Coronary artery (tissue), 2 donors: ENCODE measurements around the gene KLRB1.
"Not testable (repeated sequence)": the region's sequence is repeated elsewhere in the genome, so short reads cannot be mapped to it uniquely, and the experiment has no call there.

Source experiments
- DNase-seq: peaks from one replicate; pipeline ENCODE4 v3.0.0-alpha.2; 2017; ENCODE audit warnings: low spot score
- H3K27ac ChIP-seq, 2 donors: fragments of 200-600 bp; sonication (generic); one replicate each; pipeline ENCODE4 v1.5.1; 2016 to 2019
- H3K4me3 ChIP-seq: fragments of 200-600 bp; sonication (generic); 2 replicates; pipeline ENCODE4 v1.5.1; 2016; ENCODE audit warnings: mild to moderate bottlenecking, moderate library complexity
- TF ChIP-seq, protein P1 (sequence below): fragments of 200-600 bp; sonication (generic); IDR thresholded peaks from one replicate; pipeline ENCODE4 v1.5.1; 2019; ENCODE audit warnings: antibody characterized with exemption

Gene KLRB1

DNA sequence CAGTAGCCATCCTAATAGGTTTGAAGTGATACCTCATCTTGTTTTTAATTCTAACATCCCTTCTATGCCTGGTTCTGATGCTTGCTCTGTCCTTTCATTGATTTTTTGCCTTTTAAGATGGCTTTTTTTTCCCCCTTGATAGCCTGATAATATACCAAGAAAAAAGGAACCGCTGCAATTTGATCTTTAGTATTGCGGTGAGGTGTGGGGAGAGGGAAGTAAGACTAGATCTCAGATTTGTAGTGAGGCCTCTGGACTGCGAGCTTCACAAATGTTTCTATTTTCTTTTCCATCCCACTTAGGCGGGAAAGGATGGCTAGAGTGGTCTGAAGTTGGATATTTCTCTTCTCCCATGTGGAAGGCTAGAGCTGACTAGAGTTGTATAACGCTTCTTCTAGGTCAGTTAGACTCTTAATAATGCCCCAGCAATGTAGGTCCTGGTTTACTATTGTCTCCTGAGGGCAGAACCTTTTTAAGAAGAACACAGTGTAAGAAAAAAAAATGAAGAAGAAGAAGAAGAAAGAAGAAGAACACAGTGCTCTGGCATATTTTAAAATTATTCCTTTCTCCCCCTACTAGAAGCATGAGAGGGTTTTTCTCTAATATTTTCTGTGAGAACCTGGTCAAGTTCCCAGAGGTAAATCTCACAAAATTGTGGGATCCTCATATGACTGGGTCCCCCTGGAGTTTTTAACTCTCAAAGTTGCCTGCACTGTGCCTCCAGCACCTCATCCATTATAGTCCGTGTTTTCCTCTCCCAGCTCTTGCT is 11.9 kb upstream of the KLRB1 start:
- Histone ChIP-seq H3K27ac (no peak overlapping the region), H3K4me3 (no peak overlapping the region)
- TF ChIP-seq, protein P1, sequence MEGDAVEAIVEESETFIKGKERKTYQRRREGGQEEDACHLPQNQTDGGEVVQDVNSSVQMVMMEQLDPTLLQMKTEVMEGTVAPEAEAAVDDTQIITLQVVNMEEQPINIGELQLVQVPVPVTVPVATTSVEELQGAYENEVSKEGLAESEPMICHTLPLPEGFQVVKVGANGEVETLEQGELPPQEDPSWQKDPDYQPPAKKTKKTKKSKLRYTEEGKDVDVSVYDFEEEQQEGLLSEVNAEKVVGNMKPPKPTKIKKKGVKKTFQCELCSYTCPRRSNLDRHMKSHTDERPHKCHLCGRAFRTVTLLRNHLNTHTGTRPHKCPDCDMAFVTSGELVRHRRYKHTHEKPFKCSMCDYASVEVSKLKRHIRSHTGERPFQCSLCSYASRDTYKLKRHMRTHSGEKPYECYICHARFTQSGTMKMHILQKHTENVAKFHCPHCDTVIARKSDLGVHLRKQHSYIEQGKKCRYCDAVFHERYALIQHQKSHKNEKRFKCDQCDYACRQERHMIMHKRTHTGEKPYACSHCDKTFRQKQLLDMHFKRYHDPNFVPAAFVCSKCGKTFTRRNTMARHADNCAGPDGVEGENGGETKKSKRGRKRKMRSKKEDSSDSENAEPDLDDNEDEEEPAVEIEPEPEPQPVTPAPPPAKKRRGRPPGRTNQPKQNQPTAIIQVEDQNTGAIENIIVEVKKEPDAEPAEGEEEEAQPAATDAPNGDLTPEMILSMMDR = no peak
- DNase-seq = no peak

DNA sequence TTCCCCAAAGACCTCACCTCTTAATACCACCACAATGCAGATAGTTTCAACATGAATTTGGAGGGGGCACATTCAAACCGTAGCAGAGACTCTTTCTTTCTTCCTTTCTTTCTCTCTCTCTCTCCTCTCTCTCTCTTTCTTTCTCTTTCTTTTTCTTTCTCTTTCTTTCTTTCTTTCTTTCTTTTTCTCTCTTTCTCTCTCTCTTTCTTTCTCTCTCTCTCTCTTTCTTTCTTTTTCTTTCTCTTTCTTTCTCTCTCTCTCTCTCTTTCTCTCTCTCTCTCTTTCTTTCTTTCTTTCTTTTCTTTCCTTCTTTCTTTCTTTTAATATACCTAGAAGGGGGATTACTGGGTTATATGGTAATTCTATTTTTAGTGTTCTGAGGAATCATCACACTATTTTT is 11.2 kb upstream of the KLRB1 start:
- not testable (repeated sequence) for DNase-seq, H3K4me3 ChIP-seq, H3K27ac ChIP-seq

DNA sequence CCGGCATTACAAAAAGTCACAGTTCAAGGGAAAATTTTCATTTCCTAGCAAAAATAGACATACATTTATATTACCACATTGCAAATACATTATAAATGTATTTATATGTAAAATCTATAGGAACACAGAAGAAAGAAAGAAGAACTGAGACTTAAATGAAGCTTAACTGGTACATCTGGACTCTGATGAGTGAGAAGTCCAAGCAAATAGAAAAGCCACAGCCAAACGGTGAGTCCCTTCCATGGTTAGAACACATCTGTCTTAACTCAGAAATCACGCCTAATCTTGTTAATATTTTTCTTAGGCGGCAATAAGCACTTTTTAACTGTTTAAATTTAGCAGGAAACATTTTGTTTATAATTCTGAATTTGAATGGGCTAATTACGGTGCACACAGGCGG is 9.4 kb upstream of the KLRB1 start:
- Histone ChIP-seq H3K27ac (no peak overlapping the region), H3K4me3 (no peak overlapping the region)
- TF ChIP-seq, protein P1 = no peak
- no peak for DNase-seq

DNA sequence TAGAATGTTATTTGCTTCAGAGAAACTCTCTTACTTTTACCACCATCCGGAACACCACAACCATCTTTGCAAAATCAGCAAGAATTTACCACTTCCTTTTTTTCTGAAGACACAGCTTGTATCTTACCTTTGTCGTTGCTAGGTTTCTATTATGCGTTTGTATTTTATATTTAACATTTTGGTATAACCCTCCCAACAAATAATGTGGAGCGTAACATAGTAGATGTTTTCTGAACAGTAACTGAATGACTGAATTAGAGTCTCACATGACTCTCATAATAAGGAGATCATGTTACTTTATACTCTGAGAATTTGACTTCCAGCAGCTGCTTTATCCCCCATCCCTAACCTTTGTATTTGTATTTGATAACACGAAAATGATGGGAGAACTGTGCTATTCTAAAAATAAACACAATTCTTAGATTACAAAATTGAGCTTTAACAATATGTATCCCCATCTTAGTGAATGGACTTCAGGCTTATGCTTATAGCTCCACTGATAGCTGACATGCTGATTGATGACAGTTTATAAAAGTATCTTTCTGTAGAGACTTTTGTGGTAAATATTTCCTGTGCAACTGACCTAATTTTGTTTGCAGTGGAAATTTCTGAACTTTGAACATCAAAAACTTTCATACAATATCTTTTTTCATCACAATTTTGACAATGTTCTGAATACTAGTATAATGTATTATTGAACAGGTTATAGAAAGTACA is 7.9 kb upstream of the KLRB1 start:
- no peak for DNase-seq
- Histone ChIP-seq H3K27ac (no peak overlapping the region), H3K4me3 (no peak overlapping the region)
- TF ChIP-seq, protein P1 = no peak

DNA sequence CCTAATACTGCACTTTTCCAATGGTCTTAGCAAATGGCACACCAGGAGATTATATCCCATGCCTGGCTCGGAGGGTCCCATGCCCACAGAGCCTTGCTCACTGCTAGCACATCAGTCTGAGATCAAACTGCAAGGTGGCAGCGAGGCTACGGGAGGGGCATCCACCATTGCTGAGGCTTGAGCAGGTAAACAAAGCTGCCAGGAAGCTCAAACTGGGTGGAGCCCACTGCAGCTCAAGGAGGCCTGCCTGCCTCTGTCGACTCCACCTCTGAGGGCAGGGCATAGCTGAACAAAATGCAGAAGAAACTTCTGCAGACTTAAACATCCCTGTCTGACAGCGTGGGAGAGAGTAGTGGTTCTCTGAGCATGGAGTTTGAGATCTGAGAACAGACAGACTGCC is 2.9 kb upstream of the KLRB1 start:
- not testable (repeated sequence) for H3K27ac ChIP-seq, H3K4me3 ChIP-seq, DNase-seq

DNA sequence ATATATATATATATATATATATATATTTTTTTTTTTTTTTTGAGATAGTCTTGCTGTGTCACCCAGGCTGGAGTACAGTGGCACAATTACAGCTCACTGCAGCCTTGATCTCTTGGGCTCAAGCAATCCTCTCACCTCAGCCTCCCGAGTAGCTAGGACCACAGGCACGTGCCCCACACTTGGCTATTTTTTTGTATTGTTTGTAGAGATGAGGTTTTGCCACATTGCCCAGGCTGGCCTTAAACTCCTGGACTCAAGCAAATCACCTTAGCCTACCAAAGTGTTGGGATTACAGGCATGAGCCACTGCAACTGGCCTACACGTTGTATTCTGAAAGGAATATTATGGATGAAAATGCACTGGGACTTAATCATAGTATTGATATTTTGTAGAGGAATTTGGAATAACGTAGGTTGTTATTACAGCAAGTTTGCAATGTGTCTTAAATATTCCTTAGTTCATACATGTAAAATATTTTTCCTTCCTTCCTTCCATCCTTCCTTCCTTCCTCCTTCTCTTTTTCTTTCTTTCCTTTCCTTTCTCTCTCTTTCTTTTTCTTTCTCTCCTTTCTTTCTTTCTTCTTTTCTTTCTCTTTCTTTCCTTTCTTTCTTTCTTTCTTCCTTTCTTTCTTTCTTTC is 862 bp downstream of the KLRB1 start:
- no peak overlapping the region for H3K4me3 ChIP-seq

DNA sequence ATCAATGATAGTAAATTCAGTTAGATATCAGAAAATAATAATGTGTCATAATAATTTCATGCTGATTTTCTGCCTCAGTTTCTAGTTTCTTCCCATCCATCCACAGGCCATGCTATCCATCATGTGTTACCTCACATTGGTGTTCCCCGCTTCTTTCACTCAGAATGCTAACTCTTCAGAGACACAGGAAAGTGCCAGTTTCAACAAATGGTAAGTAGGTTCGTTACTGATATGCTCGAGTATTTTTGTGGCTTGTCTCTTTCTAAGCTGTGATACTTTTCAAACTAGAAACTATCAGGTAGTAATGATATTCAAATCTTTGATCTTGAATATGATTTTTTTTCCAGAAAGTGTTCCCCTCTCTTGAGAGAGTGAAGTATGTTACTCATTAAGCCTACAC is 1.5 kb downstream of the KLRB1 start:
- Histone ChIP-seq H3K4me3 (no peak overlapping the region), H3K27ac (no peak overlapping the region)
- DNase-seq = no peak
- TF ChIP-seq, protein P1 = no peak

More for the DNA sequence above, 862 bp downstream of the KLRB1 start:
- TF ChIP-seq, protein P1 = no peak
- H3K27ac ChIP-seq = no peak overlapping the region
- no peak for DNase-seq

DNA sequence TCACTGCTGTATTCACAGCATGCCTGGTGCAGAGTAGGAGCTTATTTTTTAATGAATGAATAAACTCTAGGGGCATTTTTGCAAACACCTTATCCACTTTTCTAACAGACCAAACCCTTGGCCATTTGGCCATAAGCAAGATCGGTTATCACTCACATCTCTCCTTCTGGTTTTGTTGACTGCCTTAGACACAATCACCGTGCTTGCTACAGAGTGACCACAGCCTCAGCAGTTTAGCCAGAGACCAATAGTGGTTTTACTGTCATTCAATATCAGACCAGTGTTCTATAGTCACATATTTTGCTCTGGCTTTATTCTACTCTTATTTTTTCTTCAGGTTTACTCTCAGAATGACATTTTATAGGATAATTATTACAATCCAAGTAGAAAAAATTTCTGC is 2.2 kb downstream of the KLRB1 start:
- no peak overlapping the region for H3K27ac ChIP-seq
- DNase-seq = no peak
- H3K4me3 ChIP-seq = no peak overlapping the region
- TF ChIP-seq, protein P1 = no peak
